Measurements from ENCODE around the gene SEMA4D. TPM values are rescaled to one million over a fixed set of nuclear protein-coding genes. Genes with fewer than 3 reads are reported as not detected.

Gene SEMA4D
- total and polyA plus RNA-seq, 9 of the 15 experiments (the other 6 are each of a cell fraction or from before 2014, with no cell fraction given): 0.38 to 5.1 (median 1.8) TPM

DNA sequence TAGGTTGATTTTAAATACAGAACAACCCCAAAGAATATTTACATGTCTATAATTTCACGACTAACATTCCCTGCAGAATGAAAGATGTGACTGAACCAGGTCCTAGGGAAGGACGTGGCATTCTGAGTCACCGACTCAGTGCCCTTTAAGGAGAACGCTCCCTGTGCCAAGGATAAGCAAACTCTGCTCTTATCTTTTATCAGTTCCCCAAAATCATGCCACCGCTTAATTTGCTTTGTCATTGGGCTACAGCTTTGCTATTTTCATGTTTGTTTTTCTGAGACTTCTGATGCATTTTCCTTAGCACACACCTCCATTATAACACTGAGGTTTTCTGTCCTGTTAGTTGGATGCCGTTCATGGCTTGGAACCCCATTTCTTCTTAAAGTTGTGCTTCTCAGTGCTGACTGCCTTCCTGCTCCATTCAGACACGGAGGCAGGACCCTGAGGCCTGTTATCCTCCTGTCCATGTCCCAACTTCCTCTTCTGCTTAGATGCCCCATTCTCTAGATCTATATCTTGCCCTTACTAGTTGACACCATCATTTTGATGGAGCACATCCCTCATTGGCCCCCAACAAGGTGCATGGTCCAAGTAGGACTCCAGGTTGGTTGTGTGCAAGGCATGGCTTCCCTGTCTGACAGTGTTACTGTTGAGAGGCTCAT is 11.2 kb upstream of the SEMA4D start:
- Histone ChIP-seq H3K27ac (ENCODE audit: extremely low read depth, low read depth, low read length) (no peak overlapping the region), H3K9me3 (replicated peaks; ENCODE audit: control insufficient read depth, insufficient read depth, low read depth, low read length) (no peaks in the 10 kb centered on the region), H3K36me3 (ENCODE audit: control insufficient read depth, insufficient read depth, low read length) (no peaks in the 10 kb centered on the region), H3K4me3 (no peak overlapping the region), H3K27me3 (ENCODE audit: control insufficient read depth in 2 of 2, insufficient read depth in 2 of 2, low read length in 2 of 2) (peaks cover 0 to 19% of the 10 kb centered on the region in 2 experiments; a peak in 3 of 5 replicates), H3K4me1 (replicated peaks in 1 of 2; ENCODE audit: control insufficient read depth in 2 of 2, insufficient read depth in 2 of 2, low read length in 2 of 2) (no peaks in the 10 kb centered on the region), H4K20me1 (replicated peaks; ENCODE audit: control insufficient read depth, insufficient read depth, low read length) (no peaks in the 10 kb centered on the region; the same call in 1 of the 2 replicates), H2AFZ (ENCODE audit: low read depth, low read length) (no peak overlapping the region), H3K4me2 (ENCODE audit: insufficient read depth, low read length) (no peak overlapping the region), H3K79me2 (ENCODE audit: control insufficient read depth, insufficient read depth, low read length) (no peaks in the 10 kb centered on the region), H3K9ac (ENCODE audit: insufficient read depth in 1 of 2, low read depth in 2 of 2, low read length in 2 of 2) (no peak overlapping the region), H3K9me1 (ENCODE audit: control insufficient read depth, insufficient read depth, low read length) (no peaks in the 10 kb centered on the region)
- intact Hi-C loops (cut with micrococcal nuclease) (no loop called here), in situ Hi-C loops (cut with MboI) (no loop called here)
- CTCF ChIA-PET (ENCODE audit: low intra/inter-chr PET ratio): no interaction called here
- DNase-seq (ENCODE audit: extremely low read depth in 1 of 4, low spot score in 3 of 4): no peak
- POLR2A ChIA-PET: interaction anchor here (0.6 kb wide), 1 partner anchor 290 kb away, joined by 3 read pairs; no protein-coding TSS in a partner anchor
- no peak for ATAC-seq
- no TSS peak for BruUV-seq (replicated peaks)
- WGBS (ENCODE audit: insufficient coverage, low coverage, missing lambda C conversion rate): 0% methylated on average over 6 of the region's 7 CpGs
- FAIRE-seq: no peak
- TF ChIP-seq ZNF695 (CRISPR knock-in tag; IDR thresholded peaks at IDR 0.05): no peak
- no peak for TF ChIP-seq EZH2 (IDR thresholded peaks at IDR 0.05; ENCODE audit: borderline replicate concordance, low read depth, low read length)
- TF ChIP-seq, protein P1, sequence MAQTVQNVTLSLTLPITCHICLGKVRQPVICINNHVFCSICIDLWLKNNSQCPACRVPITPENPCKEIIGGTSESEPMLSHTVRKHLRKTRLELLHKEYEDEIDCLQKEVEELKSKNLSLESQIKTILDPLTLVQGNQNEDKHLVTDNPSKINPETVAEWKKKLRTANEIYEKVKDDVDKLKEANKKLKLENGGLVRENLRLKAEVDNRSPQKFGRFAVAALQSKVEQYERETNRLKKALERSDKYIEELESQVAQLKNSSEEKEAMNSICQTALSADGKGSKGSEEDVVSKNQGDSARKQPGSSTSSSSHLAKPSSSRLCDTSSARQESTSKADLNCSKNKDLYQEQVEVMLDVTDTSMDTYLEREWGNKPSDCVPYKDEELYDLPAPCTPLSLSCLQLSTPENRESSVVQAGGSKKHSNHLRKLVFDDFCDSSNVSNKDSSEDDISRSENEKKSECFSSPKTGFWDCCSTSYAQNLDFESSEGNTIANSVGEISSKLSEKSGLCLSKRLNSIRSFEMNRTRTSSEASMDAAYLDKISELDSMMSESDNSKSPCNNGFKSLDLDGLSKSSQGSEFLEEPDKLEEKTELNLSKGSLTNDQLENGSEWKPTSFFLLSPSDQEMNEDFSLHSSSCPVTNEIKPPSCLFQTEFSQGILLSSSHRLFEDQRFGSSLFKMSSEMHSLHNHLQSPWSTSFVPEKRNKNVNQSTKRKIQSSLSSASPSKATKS (CRISPR knock-in tag; IDR thresholded peaks at IDR 0.05): no peak
- no peak for TF ChIP-seq RBM22 (IDR thresholded peaks at IDR 0.05; ENCODE audit: low read depth, low read length, poor library complexity, severe bottlenecking)
- no peak for TF ChIP-seq MIER1 (IDR thresholded peaks at IDR 0.05; ENCODE audit: low read depth)
- TF ChIP-seq ARID2 (IDR thresholded peaks at IDR 0.05): no peak
- no peak for TF ChIP-seq NCOA4 (IDR thresholded peaks at IDR 0.05; ENCODE audit: partially characterized antibody)
- TF ChIP-seq EP300 (IDR thresholded peaks at IDR 0.05; ENCODE audit: low read length): no peak
- TF ChIP-seq, protein P2, sequence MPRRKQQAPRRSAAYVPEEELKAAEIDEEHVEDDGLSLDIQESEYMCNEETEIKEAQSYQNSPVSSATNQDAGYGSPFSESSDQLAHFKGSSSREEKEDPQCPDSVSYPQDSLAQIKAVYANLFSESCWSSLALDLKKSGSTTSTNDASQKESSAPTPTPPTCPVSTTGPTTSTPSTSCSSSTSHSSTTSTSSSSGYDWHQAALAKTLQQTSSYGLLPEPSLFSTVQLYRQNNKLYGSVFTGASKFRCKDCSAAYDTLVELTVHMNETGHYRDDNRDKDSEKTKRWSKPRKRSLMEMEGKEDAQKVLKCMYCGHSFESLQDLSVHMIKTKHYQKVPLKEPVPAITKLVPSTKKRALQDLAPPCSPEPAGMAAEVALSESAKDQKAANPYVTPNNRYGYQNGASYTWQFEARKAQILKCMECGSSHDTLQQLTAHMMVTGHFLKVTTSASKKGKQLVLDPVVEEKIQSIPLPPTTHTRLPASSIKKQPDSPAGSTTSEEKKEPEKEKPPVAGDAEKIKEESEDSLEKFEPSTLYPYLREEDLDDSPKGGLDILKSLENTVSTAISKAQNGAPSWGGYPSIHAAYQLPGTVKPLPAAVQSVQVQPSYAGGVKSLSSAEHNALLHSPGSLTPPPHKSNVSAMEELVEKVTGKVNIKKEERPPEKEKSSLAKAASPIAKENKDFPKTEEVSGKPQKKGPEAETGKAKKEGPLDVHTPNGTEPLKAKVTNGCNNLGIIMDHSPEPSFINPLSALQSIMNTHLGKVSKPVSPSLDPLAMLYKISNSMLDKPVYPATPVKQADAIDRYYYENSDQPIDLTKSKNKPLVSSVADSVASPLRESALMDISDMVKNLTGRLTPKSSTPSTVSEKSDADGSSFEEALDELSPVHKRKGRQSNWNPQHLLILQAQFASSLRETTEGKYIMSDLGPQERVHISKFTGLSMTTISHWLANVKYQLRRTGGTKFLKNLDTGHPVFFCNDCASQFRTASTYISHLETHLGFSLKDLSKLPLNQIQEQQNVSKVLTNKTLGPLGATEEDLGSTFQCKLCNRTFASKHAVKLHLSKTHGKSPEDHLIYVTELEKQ (CRISPR knock-in tag; IDR thresholded peaks at IDR 0.05): no peak
- no peak for TF ChIP-seq KLF10 (CRISPR knock-in tag; IDR thresholded peaks at IDR 0.05)
- TF ChIP-seq CREBBP (IDR thresholded peaks at IDR 0.05; ENCODE audit: low read depth, low read length): no peak
- TF ChIP-seq, protein P3, sequence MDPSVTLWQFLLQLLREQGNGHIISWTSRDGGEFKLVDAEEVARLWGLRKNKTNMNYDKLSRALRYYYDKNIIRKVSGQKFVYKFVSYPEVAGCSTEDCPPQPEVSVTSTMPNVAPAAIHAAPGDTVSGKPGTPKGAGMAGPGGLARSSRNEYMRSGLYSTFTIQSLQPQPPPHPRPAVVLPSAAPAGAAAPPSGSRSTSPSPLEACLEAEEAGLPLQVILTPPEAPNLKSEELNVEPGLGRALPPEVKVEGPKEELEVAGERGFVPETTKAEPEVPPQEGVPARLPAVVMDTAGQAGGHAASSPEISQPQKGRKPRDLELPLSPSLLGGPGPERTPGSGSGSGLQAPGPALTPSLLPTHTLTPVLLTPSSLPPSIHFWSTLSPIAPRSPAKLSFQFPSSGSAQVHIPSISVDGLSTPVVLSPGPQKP (CRISPR knock-in tag; IDR thresholded peaks at IDR 0.05): no peak
- TF ChIP-seq MCM3 (IDR thresholded peaks at IDR 0.05): no peak
- TF ChIP-seq, protein P4, sequence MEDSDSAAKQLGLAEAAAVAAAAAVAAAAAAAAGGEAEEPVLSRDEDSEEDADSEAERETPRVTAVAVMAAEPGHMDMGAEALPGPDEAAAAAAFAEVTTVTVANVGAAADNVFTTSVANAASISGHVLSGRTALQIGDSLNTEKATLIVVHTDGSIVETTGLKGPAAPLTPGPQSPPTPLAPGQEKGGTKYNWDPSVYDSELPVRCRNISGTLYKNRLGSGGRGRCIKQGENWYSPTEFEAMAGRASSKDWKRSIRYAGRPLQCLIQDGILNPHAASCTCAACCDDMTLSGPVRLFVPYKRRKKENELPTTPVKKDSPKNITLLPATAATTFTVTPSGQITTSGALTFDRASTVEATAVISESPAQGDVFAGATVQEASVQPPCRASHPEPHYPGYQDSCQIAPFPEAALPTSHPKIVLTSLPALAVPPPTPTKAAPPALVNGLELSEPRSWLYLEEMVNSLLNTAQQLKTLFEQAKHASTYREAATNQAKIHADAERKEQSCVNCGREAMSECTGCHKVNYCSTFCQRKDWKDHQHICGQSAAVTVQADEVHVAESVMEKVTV (CRISPR knock-in tag; IDR thresholded peaks at IDR 0.05): no peak
- no peak for TF ChIP-seq POLR2B (IDR thresholded peaks at IDR 0.05; ENCODE audit: low read depth, partially characterized antibody)

Data from K562 (cell line).